ENCODE data around the gene SEMA3C.

The SEMA3C gene

DNA sequence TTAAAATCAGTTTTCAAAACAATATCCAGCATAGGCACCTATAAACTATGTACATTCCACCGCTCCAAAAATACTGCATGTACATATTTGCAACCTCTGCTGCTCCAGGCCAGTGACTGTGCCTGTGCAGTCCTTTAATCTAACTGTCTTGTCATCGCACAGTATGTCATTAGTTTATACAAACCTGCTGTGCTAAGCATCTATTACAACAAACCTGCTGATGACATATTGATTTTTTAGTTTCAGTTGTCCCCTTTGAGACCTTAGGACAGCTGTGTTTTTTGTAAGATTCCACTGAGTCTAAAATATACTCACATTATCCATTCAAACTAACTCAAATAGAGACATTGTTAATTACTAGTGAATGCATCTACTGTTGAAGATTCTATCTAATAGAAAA lies 33.1 kb downstream of the SEMA3C start:
- no peak for DNase-seq (ENCODE audit: low read depth)

DNA sequence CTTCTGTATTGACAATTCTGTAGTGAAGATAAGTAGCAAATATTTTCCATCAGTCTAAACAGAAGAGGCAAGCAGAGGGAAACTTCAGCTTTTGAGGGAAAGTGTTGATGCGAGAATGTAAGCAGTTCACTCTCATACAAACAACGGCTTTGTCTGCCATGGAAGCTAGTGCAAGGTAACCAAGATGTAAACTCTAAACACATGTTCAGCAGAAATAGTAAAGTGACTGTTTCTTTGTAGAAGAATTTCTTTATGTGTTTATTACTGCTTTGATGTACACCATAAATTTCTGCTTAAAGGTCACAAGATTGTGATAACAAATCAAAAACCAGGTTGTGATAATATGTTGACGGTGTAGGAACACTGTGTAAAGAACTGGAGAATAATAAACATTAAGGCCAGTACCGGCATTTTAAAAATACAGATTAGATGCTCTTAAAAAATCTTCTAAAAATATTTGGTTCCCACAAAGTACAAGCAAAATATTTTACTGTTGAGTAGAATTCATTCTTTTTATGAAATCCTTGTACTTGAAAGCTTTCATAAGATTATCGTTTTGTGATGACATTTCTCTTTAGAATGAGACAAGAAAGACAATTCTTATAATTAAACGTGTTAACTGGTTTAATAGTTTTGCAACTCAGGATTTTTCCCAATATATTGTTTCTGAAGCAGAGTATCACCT lies 34.2 kb downstream of the SEMA3C start:
- no peak for DNase-seq (ENCODE audit: low read depth)

DNA sequence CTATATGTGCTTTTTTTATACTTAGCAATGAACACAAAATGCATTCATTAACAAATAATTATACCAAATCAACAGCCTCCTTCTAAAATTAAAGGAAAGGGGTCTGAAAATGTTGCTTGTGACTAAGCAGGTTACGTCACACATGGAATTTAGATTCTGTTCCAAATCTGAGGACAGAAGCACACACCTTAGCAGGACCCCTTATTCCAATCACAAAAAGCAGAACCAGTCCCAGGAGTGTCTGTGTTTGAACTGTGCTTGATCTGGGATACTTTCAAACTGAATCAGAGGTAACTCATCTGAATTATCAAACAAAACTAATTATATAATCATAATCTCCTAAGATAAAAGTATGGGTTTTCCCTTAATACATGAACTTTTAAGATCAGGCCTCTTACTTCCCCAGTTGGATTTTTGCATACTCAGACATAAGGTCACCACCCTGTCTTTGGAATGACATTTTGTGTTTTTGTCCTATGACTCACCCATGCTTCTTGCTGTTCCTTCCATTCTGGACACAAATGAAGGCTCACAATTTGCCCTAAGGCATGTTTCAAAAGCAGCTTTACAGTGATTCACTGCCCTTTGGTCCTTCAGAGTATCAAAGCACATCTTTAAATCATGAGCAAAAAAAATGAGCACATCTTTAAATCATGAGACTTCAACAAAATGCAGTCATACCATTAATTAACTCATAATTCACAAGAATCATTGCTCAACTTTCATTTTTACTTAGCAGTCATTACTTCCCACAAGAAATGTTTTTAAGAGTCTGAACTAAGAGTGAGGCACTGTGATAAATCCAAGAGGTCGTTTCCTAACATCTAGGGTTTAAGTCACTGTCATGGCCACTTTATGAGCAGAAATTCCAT lies 35.5 kb downstream of the SEMA3C start:
- no peak for DNase-seq (ENCODE audit: low read depth)

DNA sequence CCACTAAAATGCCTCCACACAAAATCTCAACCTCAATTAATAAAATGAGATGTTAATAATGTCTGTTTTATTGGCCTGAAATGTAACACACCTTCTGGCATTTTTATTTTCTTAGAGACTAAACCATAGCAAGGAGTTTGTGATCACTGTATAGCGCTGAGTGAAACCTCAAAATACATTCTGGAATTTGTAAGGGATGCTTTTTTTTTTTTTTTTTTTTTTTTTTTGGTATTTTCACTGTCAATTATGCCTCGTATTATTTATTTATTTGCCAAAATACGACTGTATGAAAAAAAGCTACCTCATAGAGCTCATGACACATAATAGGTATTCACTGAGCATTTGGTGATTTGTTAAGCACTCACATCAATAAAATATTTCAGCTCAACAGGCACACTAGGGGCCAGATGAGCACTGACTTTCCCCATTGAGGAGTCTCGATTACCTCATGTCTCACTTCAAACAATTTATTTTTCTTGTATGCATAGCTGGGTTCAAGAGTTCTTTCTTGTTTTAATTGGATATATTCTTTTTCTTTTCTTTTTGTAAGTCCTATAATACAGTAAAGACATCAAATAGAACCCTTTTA lies 36.5 kb downstream of the SEMA3C start:
- no peak for DNase-seq (ENCODE audit: low read depth)

DNA sequence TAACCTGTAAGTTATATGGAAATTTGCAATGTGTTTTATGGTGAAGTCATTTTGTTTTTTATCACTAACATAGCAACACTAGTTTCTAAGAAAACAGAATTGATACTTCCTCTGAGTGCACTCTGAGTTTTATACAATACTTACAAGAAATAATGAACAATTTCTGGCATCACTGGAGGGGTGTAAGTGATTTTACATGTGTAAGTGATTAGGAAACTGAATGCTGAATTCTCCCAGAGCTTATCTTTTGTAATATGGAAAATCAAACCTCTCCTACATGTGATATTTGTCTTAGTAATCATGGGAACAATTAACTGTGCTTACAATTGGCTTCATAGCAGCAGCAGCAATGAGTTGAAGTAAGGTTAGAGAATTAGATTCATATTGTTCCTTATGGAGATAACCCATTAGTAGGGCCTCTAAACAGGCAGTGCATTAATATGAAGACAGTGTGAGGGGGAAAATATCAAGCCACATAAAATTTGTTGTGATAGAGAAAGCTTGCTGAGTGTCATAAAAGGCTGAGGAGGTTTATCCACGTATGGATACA lies 37.4 kb downstream of the SEMA3C start:
- no peak for DNase-seq (ENCODE audit: low read depth)

DNA sequence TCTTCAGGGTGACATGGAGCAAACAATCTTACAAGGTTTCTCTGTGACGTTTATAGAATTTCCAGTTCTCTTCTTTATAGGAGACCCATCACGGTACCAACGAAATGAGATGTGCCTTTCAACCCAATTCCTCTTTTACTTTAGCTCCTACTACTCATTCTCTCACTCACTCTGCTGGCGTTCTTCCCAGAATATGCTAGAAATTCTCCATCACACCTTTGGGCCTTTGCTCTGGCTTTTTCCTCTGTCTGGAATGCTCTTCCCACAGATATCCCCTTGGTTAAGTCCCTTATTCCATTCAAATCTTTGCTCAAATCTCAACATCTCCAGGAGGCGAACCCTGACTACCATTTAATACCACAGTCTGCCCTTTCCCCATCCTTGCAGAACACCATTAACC lies 39.0 kb downstream of the SEMA3C start:
- DNase-seq (ENCODE audit: low read depth), result no peak

DNA sequence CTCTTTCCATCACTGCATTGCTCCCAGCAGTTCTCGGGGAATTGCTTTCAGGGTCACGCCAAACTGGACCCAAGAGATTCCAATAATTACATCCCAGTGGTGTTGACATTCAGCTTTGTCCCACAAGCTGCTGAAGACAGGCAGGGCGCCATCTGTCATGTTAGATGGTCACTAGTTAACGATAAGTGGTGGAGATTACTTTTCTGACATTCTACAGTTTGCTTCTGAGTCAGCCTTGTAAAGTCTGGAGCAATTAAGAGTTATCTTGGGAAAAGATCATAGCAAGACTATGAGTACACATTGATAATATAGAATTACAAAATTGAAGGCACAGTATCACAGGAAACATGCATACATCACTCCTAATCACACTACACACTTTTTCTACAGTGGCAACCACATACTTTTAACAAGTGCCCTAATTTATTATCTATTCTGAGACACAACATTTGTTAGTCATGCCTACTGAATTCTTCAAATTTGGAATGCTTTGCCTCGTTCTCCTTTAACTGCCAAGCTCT lies 41.9 kb downstream of the SEMA3C start:
- no peak for DNase-seq (ENCODE audit: low read depth)

DNA sequence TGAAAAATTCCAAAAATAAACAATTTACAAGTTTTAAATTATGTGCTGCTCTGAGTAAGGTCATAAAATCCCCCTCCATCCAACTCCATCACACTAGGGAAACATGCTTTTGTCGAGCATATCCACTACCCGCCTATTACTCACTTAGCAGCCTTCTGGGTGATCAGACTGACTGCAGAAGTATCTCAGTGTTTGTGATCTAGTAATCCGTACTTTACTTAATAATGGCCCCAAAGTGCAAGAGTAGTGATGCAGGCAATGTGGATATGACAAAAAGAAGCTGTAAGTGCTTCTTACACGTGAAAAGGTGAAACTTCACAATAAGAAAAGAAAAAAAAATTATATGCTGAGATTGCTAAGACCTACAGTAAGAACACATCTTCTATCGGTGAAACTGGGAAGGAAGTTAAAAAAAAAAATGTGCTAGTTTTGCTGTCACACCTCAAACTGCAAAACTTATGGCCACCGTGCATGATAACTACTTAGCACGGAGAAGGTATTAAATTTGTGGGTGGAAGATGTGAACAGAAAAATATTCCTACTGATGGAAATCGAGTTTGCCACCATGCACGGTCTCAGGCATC lies 43.2 kb downstream of the SEMA3C start:
- no peak for DNase-seq (ENCODE audit: low read depth)

DNA sequence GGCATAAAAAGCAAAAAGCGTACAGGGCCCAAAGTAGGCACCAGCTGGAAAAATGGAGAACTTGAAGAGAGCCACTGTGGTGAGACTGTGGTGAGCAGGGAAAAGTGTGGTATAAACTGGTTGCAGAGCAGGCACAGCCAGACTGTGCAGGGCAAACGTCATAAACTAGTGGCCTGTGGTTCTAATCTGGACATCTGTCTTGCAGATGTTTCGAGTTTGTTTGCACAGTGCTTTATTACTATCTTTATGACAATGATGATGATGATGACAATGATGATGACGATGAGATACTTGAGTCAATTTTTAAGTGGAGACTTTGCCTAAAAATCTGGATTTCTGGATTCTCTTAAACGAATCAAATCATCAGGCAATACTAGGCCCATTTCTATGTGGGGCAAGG lies 45.7 kb downstream of the SEMA3C start:
- DNase-seq (ENCODE audit: low read depth), result no peak

DNA sequence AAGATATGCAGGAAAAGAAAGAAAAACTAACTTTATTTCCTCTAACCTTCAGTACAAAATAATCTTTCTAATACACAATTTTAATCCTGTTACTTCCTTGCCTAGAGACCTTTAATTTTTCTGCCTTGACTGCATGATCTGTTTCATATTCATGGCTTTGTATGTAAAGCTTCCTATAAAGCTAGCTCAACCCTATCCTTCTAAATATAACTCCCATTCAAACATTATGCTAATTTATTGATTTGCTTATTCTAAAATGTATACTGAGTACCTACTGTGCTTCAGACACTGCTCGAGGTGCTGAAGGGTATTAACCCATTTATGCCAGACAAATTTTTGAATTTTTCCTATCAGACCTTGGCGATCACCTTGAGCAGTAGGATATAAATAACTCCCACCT lies 47.6 kb downstream of the SEMA3C start:
- DNase-seq (ENCODE audit: low read depth), result no peak

DNA sequence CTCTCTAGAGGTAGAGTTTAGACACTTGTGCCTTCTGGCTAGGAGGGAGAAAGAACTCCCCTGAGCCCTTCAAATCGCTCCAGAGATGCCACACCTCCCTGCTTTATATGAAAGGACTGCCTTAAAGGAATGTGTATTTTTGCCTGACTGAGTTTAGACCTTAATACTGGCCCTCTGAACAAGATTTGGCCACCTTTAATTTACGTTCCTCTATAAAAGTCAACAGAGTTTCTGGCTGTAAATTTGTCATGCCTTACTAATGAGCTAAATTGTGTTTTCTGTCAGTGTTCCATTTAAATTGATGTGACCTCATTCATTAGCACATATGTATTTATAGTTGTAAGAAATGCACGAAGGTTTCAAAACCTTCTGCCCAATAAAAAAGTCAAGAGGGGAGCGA lies 48.0 kb downstream of the SEMA3C start:
- no peak for DNase-seq (ENCODE audit: low read depth)

DNA sequence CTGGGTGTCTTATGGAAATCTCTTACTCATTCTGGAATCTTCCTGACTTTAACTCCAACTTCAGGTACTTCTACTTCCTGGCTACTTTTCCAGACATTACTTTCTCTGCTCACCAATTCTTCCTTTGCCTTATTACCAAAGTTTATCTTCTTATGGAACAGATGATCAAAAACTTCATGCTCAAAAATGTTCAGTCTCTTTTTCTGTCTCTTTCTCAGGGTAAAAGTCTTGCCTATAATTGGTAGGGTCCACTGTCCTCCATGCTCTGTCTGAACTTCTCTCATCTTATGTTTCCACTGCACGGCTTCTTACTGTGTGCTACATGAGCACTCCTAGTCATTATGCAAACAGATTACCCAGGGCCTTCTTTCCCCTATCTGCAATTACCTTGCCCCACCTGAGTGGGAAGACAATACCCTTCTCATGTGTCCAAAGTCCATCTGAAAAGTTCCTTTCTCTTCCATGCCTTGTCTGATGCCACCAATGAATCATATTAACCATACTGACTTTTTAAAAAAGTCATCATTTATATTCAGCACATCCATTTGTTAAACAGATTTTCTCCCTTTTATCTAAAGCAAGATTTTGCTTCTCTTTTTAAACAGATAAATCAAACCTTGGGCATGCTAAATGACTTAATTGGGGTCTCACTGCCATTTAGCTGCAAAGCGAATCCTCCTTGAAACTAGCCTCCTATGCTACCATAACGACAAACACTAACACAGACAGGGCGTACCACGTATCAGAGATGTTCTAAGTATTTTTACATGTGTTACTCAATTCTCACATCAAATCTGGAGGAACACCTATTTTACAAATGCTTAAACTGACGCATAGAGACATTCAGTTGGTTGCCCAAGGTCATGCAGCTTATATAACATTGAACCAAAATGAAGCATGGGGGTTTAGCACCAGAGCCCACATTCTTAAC lies 48.8 kb downstream of the SEMA3C start:
- no peak for DNase-seq (ENCODE audit: low read depth)

DNA sequence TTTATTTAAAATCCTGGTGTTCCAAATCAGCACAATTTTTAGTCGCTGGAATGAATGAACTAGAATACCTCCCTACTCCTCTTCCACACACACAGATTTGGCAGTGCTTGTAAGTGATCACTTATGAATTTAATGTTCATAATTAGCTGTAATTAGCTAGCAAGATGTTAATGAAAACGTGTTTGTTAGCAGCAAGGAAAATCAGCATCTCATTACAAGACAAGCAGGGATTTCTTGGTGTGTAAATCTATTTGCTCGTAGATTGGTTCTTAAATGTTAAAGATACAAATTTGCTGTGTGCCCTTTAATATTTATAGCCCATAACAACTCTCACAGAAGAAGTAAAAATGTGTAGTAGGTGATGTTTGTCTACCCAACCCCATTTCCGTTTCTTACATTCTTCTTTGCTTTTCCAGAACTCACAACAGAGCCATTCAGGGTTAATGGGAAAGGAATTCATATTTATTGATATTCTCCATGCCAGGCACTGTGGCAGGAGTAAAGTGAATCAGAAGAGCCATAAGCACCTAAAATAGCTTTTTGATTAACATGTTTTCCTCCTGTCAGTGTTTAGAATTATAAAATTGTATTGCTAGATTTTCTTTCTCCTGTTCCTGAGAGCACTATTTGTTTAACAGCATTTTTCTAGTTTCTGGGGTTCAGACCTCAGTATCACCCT lies 49.6 kb downstream of the SEMA3C start:
- DNase-seq (ENCODE audit: low read depth), result no peak

DNA sequence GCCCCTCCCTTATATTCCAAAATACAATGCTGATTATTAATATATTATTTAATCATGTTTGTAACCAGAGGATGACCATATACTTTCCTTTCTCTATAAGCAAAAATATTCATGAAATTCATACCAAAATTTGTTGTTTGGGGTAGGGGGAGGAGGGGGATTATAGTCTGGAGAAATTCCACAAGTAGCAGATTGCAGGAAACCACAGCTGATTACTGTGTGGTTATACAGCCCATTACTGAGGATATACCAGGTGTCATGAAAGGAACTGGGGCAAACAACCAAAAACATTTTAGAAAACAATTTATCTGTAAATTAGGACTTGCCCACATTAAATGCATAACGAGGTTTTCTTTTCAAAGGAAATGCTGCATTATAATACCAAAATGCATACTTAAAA lies 50.3 kb downstream of the SEMA3C start:
- DNase-seq (ENCODE audit: low read depth), result no peak

DNA sequence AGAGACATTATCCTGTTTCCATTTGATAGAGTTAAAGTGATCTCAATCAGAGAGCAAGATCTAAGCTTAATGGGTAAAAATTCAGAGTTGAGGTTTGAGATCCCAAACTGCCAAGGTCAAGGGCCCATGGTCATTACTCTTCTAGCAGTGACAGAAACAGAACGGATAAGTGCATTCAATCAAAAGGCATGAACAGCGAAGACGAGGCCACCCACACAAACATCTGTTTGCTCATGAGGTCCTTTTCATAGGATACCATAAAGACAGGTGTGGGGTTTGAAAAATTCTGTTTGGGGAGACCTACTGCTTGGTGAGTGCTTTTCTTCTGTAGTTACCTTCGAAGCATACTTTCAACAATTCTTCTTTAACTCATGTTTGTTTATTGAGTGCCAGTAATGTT lies 58.3 kb downstream of the SEMA3C start:
- no peak for DNase-seq (ENCODE audit: low read depth)

DNA sequence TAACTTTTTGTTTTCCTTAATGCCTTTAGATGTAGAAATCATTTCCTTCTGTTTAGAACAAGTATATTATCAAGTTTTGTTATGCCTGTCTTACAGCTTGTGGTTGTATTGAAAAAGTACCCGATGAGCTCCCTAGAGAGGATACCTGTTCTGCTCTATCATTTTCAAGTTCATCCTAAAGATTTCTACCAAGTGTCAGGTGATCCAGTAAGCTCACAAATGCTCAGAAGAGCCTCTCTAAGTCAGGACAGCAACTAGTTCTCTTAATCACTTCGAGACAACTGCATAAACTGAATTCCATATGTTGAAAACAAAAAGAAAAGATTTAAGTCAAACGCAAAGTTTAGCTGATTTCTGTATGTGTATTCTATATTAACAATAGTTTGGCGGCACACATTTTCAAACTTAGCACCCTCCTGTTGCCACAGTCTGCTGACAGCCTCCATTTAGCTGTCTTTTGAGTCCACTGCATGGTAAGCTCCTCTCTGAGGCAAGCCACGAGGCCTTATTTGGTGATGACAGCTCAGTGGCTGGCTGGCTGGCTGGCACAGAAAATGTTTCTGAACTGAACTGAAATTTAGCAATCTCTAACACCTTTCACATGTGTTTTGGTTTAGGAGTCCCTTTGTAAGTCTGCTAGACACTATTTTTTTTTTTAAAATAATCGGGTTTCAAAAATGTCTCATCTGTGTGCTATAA lies 59.4 kb downstream of the SEMA3C start:
- no peak for DNase-seq (ENCODE audit: low read depth)

DNA sequence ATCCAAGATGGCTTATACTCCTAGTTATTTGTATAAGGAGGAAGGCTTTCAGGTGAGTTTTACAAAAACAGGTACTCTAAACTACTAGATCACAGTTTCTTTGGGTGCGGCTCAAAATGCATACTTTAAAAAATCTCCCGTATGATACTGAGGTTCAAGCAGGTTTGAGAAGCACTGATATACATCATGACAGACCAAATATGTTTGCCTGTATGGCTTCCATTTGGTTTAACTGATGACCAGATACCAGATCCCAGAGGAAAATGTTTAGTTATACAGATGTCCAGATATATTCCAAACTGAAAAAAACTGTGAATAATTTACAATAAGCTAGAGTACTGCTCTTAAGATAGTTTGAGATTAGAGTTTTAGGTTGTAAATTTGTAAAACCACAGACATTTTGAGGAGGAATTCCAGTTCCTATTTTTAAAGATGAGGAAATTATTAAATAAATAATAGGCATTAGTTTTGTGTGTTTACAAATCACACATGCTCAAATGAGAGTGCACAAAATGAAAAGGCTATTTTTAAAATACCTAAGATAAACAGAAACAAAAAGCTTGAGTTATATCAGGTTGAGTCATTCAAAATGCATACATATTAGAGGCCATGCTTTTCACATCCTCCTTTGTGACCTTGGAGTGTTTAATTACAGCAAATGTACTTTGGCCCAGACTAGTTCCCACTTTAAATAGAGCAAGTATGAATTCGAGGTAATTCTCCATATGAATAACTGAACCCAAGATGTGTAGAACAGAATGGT lies 60.5 kb downstream of the SEMA3C start:
- no peak for DNase-seq (ENCODE audit: low read depth)

DNA sequence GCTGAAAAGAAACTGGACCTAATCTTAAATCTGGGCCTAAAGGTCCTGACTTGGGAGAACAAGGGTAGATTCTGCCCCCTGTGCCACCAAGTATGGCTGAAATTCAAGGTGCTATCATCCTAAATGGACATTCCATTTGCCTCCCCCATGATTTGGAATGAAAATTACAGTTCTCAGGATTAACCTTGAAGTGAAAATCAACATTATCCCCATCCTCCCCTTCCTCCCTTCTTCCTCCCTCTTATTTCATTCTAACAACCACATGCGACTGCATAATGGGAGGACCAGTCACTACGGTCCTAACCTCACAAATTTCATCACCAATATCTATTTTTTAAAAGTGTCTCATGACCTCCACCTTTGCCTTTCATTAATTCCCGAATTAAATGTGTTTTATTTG lies 62.1 kb downstream of the SEMA3C start:
- no peak for DNase-seq (ENCODE audit: low read depth)

DNA sequence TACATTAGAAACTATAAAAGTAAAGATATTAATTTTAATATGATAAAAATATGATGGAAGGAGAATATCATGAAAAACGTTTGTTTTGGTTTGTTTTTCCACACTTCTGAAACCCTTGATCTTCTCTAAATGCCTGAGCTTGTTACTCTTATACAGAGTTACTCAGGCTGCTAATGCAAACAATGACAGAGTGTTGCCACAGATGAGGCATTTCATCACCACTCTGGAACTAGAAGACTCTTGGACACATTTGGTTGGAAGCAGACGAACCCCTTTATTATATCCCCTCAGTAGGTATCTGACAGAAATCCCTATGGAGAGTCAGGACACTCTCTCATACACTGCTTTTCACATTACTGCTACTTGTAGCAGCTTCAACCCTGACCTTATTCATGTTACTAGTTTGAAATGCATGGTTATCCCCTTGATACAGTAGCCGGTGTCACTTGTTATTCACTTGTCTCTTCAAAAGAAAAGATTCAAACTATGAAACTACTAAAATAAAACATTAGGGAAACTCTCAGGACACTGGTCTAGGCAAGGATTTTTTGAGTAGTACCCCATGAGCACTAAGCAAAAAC lies 66.9 kb downstream of the SEMA3C start:
- no peak for DNase-seq (ENCODE audit: low read depth)

All from stimulated activated CD8-positive, alpha-beta memory T cell treated with anti-CD3 and anti-CD28 coated beads, Interleukin-15, amount 100 ng/mL, for 1 hour (primary cell).